Measurements from ENCODE around the gene CCDC85B. TPM values are rescaled to one million over a fixed set of nuclear protein-coding genes. Genes with fewer than 3 reads are reported as not detected.
A peak's percentile ranks its signal among the peaks of the same experiment; 100 is the strongest.

Gene CCDC85B
- total and polyA plus RNA-seq, 2 of the 13 experiments (the other 11 are each of a cell fraction or from before 2014, with no cell fraction given): 8.2 to 19.5 TPM

DNA sequence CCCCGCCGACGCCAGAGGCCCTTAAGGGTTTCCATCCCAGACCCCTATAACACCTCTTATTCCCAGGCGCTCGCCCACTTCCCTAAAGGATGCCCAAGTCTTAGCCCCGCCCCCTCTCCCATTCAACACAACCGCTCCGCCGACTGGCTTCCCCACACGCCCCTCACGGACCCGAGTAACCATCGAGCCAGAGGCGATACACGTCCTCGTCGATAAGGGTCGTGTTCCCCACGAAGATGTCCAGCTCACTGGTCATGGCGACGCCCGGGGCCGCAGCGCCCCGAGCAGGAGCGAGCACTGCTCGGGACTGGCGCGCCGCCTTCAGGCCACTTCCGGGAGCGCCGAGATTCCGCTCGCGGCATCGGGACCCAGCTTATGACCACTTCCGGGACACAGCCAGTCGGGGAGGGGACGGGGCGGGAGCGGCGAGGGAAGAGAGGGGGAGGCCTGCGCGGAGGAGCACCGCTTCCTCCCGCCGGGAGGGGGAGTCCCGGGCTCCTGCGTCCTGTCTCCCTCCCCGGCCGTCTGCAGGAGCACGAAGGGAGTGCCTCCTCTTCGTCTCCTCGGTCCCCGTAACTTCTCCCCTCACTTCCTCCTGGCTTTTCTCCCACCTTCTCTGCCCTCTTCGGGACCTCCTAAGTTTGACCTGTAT lies 2.2 kb upstream of the CCDC85B start, which contains the start of gene FIBP (continued):
- no peak; the same call in 1 of the 2 replicates for TF ChIP-seq MAF1 (CRISPR knock-in tag; IDR thresholded peaks at IDR 0.05; ENCODE audit: borderline replicate concordance)
- no peak for TF ChIP-seq ZNF256 (CRISPR knock-in tag; conservative IDR thresholded peaks at IDR 0.05)
- no peak for TF ChIP-seq CCAR2 (optimal IDR thresholded peaks at IDR 0.05; ENCODE audit: low read depth, low read length)
- TF ChIP-seq SIX4 (CRISPR knock-in tag; IDR thresholded peaks at IDR 0.05): no peak; the same call in 1 of the 2 replicates
- TF ChIP-seq, protein P1, sequence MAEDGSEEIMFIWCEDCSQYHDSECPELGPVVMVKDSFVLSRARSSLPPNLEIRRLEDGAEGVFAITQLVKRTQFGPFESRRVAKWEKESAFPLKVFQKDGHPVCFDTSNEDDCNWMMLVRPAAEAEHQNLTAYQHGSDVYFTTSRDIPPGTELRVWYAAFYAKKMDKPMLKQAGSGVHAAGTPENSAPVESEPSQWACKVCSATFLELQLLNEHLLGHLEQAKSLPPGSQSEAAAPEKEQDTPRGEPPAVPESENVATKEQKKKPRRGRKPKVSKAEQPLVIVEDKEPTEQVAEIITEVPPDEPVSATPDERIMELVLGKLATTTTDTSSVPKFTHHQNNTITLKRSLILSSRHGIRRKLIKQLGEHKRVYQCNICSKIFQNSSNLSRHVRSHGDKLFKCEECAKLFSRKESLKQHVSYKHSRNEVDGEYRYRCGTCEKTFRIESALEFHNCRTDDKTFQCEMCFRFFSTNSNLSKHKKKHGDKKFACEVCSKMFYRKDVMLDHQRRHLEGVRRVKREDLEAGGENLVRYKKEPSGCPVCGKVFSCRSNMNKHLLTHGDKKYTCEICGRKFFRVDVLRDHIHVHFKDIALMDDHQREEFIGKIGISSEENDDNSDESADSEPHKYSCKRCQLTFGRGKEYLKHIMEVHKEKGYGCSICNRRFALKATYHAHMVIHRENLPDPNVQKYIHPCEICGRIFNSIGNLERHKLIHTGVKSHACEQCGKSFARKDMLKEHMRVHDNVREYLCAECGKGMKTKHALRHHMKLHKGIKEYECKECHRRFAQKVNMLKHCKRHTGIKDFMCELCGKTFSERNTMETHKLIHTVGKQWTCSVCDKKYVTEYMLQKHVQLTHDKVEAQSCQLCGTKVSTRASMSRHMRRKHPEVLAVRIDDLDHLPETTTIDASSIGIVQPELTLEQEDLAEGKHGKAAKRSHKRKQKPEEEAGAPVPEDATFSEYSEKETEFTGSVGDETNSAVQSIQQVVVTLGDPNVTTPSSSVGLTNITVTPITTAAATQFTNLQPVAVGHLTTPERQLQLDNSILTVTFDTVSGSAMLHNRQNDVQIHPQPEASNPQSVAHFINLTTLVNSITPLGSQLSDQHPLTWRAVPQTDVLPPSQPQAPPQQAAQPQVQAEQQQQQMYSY (CRISPR knock-in tag; IDR thresholded peaks at IDR 0.05): no peak; the same call in 1 of the 2 replicates
- TF ChIP-seq ZNF101 (CRISPR knock-in tag; IDR thresholded peaks at IDR 0.05; ENCODE audit: borderline replicate concordance, low read depth): no peak
- no peak for TF ChIP-seq EHMT2 (IDR thresholded peaks at IDR 0.05; ENCODE audit: borderline replicate concordance, low read depth, low read length)
- no peak for TF ChIP-seq ZNF7 (CRISPR knock-in tag; IDR thresholded peaks at IDR 0.05)
- TF ChIP-seq MEIS1 (CRISPR knock-in tag; IDR thresholded peaks at IDR 0.05; ENCODE audit: borderline replicate concordance): no peak
- TF ChIP-seq, protein P2, sequence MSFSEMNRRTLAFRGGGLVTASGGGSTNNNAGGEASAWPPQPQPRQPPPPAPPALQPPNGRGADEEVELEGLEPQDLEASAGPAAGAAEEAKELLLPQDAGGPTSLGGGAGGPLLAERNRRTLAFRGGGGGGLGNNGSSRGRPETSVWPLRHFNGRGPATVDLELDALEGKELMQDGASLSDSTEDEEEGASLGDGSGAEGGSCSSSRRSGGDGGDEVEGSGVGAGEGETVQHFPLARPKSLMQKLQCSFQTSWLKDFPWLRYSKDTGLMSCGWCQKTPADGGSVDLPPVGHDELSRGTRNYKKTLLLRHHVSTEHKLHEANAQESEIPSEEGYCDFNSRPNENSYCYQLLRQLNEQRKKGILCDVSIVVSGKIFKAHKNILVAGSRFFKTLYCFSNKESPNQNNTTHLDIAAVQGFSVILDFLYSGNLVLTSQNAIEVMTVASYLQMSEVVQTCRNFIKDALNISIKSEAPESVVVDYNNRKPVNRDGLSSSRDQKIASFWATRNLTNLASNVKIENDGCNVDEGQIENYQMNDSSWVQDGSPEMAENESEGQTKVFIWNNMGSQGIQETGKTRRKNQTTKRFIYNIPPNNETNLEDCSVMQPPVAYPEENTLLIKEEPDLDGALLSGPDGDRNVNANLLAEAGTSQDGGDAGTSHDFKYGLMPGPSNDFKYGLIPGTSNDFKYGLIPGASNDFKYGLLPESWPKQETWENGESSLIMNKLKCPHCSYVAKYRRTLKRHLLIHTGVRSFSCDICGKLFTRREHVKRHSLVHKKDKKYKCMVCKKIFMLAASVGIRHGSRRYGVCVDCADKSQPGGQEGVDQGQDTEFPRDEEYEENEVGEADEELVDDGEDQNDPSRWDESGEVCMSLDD (CRISPR knock-in tag; IDR thresholded peaks at IDR 0.05; ENCODE audit: borderline replicate concordance): no peak
- no peak for TF ChIP-seq MAFK (conservative IDR thresholded peaks at IDR 0.05 in 1 of 2, IDR thresholded peaks at IDR 0.05 in 1 of 2; ENCODE audit: low read length in 2 of 2)
- TF ChIP-seq ZNF354B (CRISPR knock-in tag; IDR thresholded peaks at IDR 0.05): no peak
- TF ChIP-seq ZMAT3 (CRISPR knock-in tag; conservative IDR thresholded peaks at IDR 0.05): peak; percentile 49; the same call in 1 of the 2 replicates
- no peak for TF ChIP-seq ZNF431 (CRISPR knock-in tag; IDR thresholded peaks at IDR 0.05; ENCODE audit: borderline replicate concordance, low read depth)
- TF ChIP-seq ZNF18 (CRISPR knock-in tag; IDR thresholded peaks at IDR 0.05; ENCODE audit: insufficient replicate concordance): peak; percentile 22
- no peak for TF ChIP-seq KDM1A (CRISPR knock-in tag; IDR thresholded peaks at IDR 0.05)
- TF ChIP-seq ZNF737 (CRISPR knock-in tag; IDR thresholded peaks at IDR 0.05; ENCODE audit: borderline replicate concordance): no peak
- TF ChIP-seq ZNF615 (CRISPR knock-in tag; IDR thresholded peaks at IDR 0.05; ENCODE audit: borderline replicate concordance): no peak
- peak; percentile 14; the same call in 1 of the 2 replicates for TF ChIP-seq RXRA (CRISPR knock-in tag; IDR thresholded peaks at IDR 0.05)
- no peak for TF ChIP-seq RAD51 (IDR thresholded peaks at IDR 0.05; ENCODE audit: borderline replicate concordance)

Data from HepG2 (cell line).